SU-DHL-6 (cell line): Measurements from ENCODE around the gene THSD8.

Source experiments
- EZH2phosphoT487 ChIP-seq: fragments of 200-600 bp; sonication (generic), shearing (Covaris generic); conservative IDR thresholded peaks from 2 replicates; pipeline ENCODE4 v1.6.1; 2018; ENCODE audit warnings: mild to moderate bottlenecking, antibody characterized with exemption, low read length, moderate library complexity, mixed read lengths
- TF ChIP-seq, protein P1 (sequence below): fragments of 200-600 bp; sonication (generic); IDR thresholded peaks from one replicate; pipeline ENCODE4 v1.5.1; 2017; ENCODE audit warnings: antibody characterized with exemption, mild to moderate bottlenecking, low read length, moderate library complexity; ENCODE audit not compliant: insufficient read depth, poor library complexity, severe bottlenecking

DNA sequence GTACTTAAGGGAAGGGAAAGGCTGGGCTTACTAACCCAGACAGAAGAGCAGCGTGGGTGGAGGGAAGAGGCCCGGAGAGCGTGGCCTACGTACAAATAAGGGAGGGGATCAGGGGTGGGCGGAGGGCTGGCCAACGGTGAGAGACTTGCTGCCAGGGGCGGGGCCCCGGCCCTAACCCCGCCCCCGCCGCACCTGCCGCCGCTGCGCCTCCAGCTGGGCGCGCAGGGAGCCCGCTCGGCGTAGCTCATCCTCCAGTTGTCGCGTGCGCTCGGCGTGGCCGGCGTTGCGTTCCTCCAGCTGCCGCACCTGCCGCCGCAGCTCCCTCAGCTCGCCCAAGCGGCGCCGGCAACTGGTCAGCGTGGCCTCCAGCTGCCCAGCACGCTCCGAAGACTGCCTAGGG is 32.2 kb upstream of the THSD8 start:
- TF ChIP-seq, protein P1, sequence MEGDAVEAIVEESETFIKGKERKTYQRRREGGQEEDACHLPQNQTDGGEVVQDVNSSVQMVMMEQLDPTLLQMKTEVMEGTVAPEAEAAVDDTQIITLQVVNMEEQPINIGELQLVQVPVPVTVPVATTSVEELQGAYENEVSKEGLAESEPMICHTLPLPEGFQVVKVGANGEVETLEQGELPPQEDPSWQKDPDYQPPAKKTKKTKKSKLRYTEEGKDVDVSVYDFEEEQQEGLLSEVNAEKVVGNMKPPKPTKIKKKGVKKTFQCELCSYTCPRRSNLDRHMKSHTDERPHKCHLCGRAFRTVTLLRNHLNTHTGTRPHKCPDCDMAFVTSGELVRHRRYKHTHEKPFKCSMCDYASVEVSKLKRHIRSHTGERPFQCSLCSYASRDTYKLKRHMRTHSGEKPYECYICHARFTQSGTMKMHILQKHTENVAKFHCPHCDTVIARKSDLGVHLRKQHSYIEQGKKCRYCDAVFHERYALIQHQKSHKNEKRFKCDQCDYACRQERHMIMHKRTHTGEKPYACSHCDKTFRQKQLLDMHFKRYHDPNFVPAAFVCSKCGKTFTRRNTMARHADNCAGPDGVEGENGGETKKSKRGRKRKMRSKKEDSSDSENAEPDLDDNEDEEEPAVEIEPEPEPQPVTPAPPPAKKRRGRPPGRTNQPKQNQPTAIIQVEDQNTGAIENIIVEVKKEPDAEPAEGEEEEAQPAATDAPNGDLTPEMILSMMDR, result no peak
- no peak for TF ChIP-seq EZH2phosphoT487
